ENCODE measurements around the gene DPP6.
"Not testable (repeated sequence)": the region's sequence is repeated elsewhere in the genome, so short reads cannot be mapped to it uniquely, and the experiment has no call there.

DNA sequence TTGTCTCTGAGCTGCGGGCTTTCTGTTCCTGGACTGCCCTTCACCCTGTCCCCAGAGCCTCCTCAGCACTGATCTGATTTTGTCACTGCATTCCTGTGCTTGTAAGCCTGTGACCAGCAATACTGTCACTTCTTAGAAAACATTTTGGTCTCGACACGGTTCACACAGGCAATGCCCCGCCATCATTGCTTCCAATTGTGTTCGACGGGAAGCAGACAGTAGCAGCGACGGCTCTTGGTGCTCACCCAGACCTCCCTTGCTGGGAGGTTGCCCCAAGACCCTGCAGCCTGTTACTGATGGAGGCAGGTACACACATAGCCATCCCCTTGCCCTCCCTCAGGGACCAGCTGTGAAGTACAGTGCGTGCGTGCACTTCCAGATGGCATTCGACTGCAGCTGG lies 99.1 kb downstream of the DPP6 start:
- TF ChIP-seq, protein P1, sequence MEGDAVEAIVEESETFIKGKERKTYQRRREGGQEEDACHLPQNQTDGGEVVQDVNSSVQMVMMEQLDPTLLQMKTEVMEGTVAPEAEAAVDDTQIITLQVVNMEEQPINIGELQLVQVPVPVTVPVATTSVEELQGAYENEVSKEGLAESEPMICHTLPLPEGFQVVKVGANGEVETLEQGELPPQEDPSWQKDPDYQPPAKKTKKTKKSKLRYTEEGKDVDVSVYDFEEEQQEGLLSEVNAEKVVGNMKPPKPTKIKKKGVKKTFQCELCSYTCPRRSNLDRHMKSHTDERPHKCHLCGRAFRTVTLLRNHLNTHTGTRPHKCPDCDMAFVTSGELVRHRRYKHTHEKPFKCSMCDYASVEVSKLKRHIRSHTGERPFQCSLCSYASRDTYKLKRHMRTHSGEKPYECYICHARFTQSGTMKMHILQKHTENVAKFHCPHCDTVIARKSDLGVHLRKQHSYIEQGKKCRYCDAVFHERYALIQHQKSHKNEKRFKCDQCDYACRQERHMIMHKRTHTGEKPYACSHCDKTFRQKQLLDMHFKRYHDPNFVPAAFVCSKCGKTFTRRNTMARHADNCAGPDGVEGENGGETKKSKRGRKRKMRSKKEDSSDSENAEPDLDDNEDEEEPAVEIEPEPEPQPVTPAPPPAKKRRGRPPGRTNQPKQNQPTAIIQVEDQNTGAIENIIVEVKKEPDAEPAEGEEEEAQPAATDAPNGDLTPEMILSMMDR (conservative IDR thresholded peaks at IDR 0.05; ENCODE audit: low read depth, low read length): not testable (repeated sequence)
- not testable (repeated sequence) for TF ChIP-seq EZH2 (IDR thresholded peaks at IDR 0.05; ENCODE audit: borderline replicate concordance, low read depth, low read length, poor library complexity, severe bottlenecking)

Data from A673 (cell line).